A549 (cell line): Measurements from ENCODE around the gene NUDCD3. TPM values are rescaled to one million over a fixed set of nuclear protein-coding genes. Genes with fewer than 3 reads are reported as not detected.

Source experiments
- ATAC-seq, 2 experiments: fragments of 200-7000 bp in 1 of 2; fragments of >200 bp in 1 of 2; cut with Nextera tagmentation in 1 of 2; cut with Tn5 transposase in 1 of 2; 3 replicates each; pipeline versions ENCODE4 v1.8.0 to v1.9.1; 2018 to 2020; ENCODE audit warnings: mild to moderate bottlenecking in 1 of 2, moderate library complexity in 1 of 2
- CTCF ChIA-PET: fragments of 300-600 bp; sonication (Branson Sonifier 250); formaldehyde crosslinking; extraction: SDS; loops from one replicate; lab custom pipeline; 2021; ENCODE audit warnings: antibody characterized with exemption, inconsistent platforms; lab: Yijun Ruan, JAX
- POLR2A ChIA-PET: fragments of 350-600 bp; formaldehyde crosslinking; extraction: SDS; loops from one replicate; lab custom pipeline; 2021; ENCODE audit warnings: antibody characterized with exemption, inconsistent platforms; lab: Yijun Ruan, JAX
- DNase-seq, 2 experiments: peaks; one replicate each; pipeline versions ENCODE4 v3.0.0 to v3.0.0-alpha.2; 2011 to 2016; ENCODE audit warnings: low read depth in 1 of 2, low spot score in 1 of 2
- FAIRE-seq: peaks from 2 replicates; lab custom pipeline; 2011; peaks lifted over from hg19 to GRCh38; lab: Jason Lieb, UNC
- H3K27ac ChIP-seq, 2 experiments: fragments of >200 bp; sonication (Bioruptor Twin); formaldehyde crosslinking; 3 replicates each; pipeline ENCODE4 v1.5.1; 2016 to 2017
- H3K4me1 ChIP-seq: fragments of >200 bp; sonication (Bioruptor Twin); formaldehyde crosslinking; 3 replicates; pipeline ENCODE4 v1.6.1; 2016
- H3K4me2 ChIP-seq: fragments of >200 bp; sonication (Bioruptor Twin); formaldehyde crosslinking; 3 replicates; pipeline ENCODE4 v1.6.1; 2016
- H3K4me3 ChIP-seq: fragments of >200 bp; sonication (Bioruptor Twin); formaldehyde crosslinking; 3 replicates; pipeline ENCODE4 v1.5.1; 2016
- H3K9me3 ChIP-seq: fragments of >200 bp; sonication (Bioruptor Twin); formaldehyde crosslinking; 3 replicates; pipeline ENCODE4 v1.6.1; 2016
- ATOH8 ChIP-seq: fragments of 250-450 bp; sonication (Bioruptor Pico); IDR thresholded peaks from 2 replicates; pipeline ENCODE4 v1.5.0; 2020; ENCODE audit warnings: low read depth, mild to moderate bottlenecking, moderate library complexity
- BHLHE40 ChIP-seq: IDR thresholded peaks from 2 replicates; pipeline ENCODE4 v1.6.1; 2012; ENCODE audit warnings: low read depth, low read length, inconsistent platforms
- CBX2 ChIP-seq: fragments of 200-600 bp; sonication (generic); IDR thresholded peaks from 2 replicates; pipeline ENCODE4 v1.6.1; 2016; ENCODE audit warnings: low read depth, mild to moderate bottlenecking, borderline replicate concordance
- CEBPB ChIP-seq, 2 experiments: fragments of >200 bp in 1 of 2; sonication (Bioruptor Twin) in 1 of 2; formaldehyde crosslinking in 1 of 2; IDR thresholded peaks; 2 replicates each; pipeline ENCODE4 v1.6.1; 2012 to 2016
- E2F6 ChIP-seq: IDR thresholded peaks from 2 replicates; pipeline ENCODE4 v1.6.1; 2012; ENCODE audit warnings: low read depth, borderline replicate concordance
- EHF ChIP-seq: fragments of 250-450 bp; sonication (Bioruptor Pico); IDR thresholded peaks from 2 replicates; pipeline ENCODE4 v1.5.0; 2020; ENCODE audit warnings: mild to moderate bottlenecking
- ELK1 ChIP-seq: fragments of 150-350 bp; IDR thresholded peaks from 2 replicates; pipeline ENCODE4 v1.6.1; 2014; ENCODE audit warnings: low read depth, mild to moderate bottlenecking, low read length
- FOSL2 ChIP-seq, 2 experiments: fragments of 450-650 bp in 1 of 2; fragments of >200 bp in 1 of 2; sonication (Bioruptor Twin) in 1 of 2; formaldehyde crosslinking; IDR thresholded peaks; 2 replicates each; pipeline versions ENCODE4 v1.5.0 to v1.6.1; 2016 to 2020; ENCODE audit warnings: mild to moderate bottlenecking in 1 of 2, moderate library complexity in 1 of 2
- GATA3 ChIP-seq: IDR thresholded peaks from 2 replicates; pipeline ENCODE4 v1.6.1; 2012; ENCODE audit warnings: borderline replicate concordance
- HEYL ChIP-seq: fragments of 250-450 bp; sonication (Bioruptor Pico); IDR thresholded peaks from 2 replicates; pipeline ENCODE4 v1.8.0; 2021; ENCODE audit warnings: mild to moderate bottlenecking, moderate library complexity
- HMGXB4 ChIP-seq: fragments of 250-450 bp; sonication (Bioruptor Pico); IDR thresholded peaks from 2 replicates; pipeline ENCODE4 v1.5.0; 2021; ENCODE audit warnings: mild to moderate bottlenecking, moderate library complexity, borderline replicate concordance
- HOXA7 ChIP-seq: fragments of 250-450 bp; sonication (Bioruptor Pico); IDR thresholded peaks from 2 replicates; pipeline ENCODE4 v1.5.0; 2020; ENCODE audit warnings: mild to moderate bottlenecking, moderate library complexity
- HOXB13 ChIP-seq: fragments of 250-450 bp; sonication (Bioruptor Pico); IDR thresholded peaks from 2 replicates; pipeline ENCODE4 v1.5.0; 2020; ENCODE audit warnings: low read depth, mild to moderate bottlenecking, moderate library complexity
- HOXB5 ChIP-seq: fragments of 250-450 bp; sonication (Bioruptor Pico); IDR thresholded peaks from 2 replicates; pipeline ENCODE4 v1.5.0; 2020; ENCODE audit warnings: mild to moderate bottlenecking, moderate library complexity
- JUN ChIP-seq, 2 experiments: fragments of >200 bp; sonication (Bioruptor Twin); formaldehyde crosslinking; IDR thresholded peaks; 2 replicates in 1 of 2; 3 replicates in 1 of 2; pipeline ENCODE4 v1.6.1; 2016 to 2017
- KDM5A ChIP-seq: fragments of 200-600 bp; sonication (generic); IDR thresholded peaks from 2 replicates; pipeline ENCODE4 v1.6.1; 2016; ENCODE audit warnings: antibody characterized with exemption, mild to moderate bottlenecking
- MAX ChIP-seq: IDR thresholded peaks from 2 replicates; pipeline ENCODE4 v1.6.1; 2012
- MYC ChIP-seq: IDR thresholded peaks from 2 replicates; pipeline ENCODE4 v1.6.1; 2012; ENCODE audit warnings: mild to moderate bottlenecking, inconsistent platforms, low read length, improper control_type of control experiment, borderline replicate concordance
- NPAS2 ChIP-seq: fragments of 250-450 bp; sonication (Bioruptor Pico); IDR thresholded peaks from 2 replicates; pipeline ENCODE4 v1.8.0; 2022; ENCODE audit warnings: mild to moderate bottlenecking, moderate library complexity, borderline replicate concordance
- NR3C1 ChIP-seq: fragments of >200 bp; sonication (Bioruptor Twin); formaldehyde crosslinking; IDR thresholded peaks from 3 replicates; pipeline ENCODE4 v1.6.1; 2017
- PHF8 ChIP-seq: fragments of 200-600 bp; sonication (generic); IDR thresholded peaks from 2 replicates; pipeline ENCODE4 v1.6.1; 2016; ENCODE audit warnings: low read depth, mild to moderate bottlenecking, antibody characterized with exemption, moderate library complexity, borderline replicate concordance
- POLR2A ChIP-seq: IDR thresholded peaks from 2 replicates; pipeline ENCODE4 v1.6.1; 2012; ENCODE audit warnings: mild to moderate bottlenecking, low read length
- RAD21 ChIP-seq, 2 experiments: fragments of >200 bp in 1 of 2; sonication (Bioruptor Twin) in 1 of 2; formaldehyde crosslinking in 1 of 2; IDR thresholded peaks in 1 of 2; conservative IDR thresholded peaks in 1 of 2; 2 replicates in 1 of 2; 3 replicates in 1 of 2; pipeline ENCODE4 v1.6.1; 2012 to 2018; ENCODE audit warnings: inconsistent platforms in 1 of 2
- REST ChIP-seq: fragments of 200-600 bp; sonication (generic); IDR thresholded peaks from 2 replicates; pipeline ENCODE4 v1.6.1; 2016; ENCODE audit warnings: antibody characterized with exemption, mild to moderate bottlenecking, moderate library complexity
- RFX5 ChIP-seq: fragments of 450-650 bp; IDR thresholded peaks from 2 replicates; pipeline ENCODE4 v1.7.1; 2014; ENCODE audit warnings: antibody characterized with exemption, mild to moderate bottlenecking, moderate library complexity
- TFCP2L1 ChIP-seq: fragments of 250-450 bp; sonication (Bioruptor Pico); IDR thresholded peaks from 2 replicates; pipeline ENCODE4 v1.5.0; 2021; ENCODE audit warnings: mild to moderate bottlenecking
- USF2 ChIP-seq: fragments of 450-650 bp; IDR thresholded peaks from 2 replicates; pipeline ENCODE4 v1.6.1; 2014; ENCODE audit warnings: antibody characterized with exemption
- WGBS: methylation state at CpG from one replicate; pipeline ENCODE4 v1.1.6; 2017; ENCODE audit errors: missing lambda C conversion rate; 5-methylcytosine and 5-hydroxymethylcytosine counted together
- polyA minus RNA-seq: library from RNA; depleted of rRNA, polyadenylated mRNA; stranded (reverse); fragments of >200 nt; gene quantifications from 2 replicates; pipeline ENCODE4 v1.2.3, GENCODE V29; 2011; rRNA and poly(A)+ RNA removed
- polyA plus RNA-seq, 4 experiments: library from polyadenylated mRNA; depleted of rRNA in 3 of 4; stranded (reverse); fragments of >200 nt; fragmentation: RNase III in 1 of 4; extraction: RNeasy Plus Mini Kit Qiagen cat#74134 plus additional on column Dnase treatment in 1 of 4; gene quantifications; 2 replicates in 3 of 4; 3 replicates in 1 of 4; pipeline ENCODE4 v1.2.3, GENCODE V29; 2011 to 2017

The NUDCD3 gene
- 66.3 and 84.2 TPM in 2 replicates for polyA plus RNA-seq (2011; rRNA removed)
- 30.0 and 34.8 TPM in 2 replicates for polyA plus RNA-seq (2012; cell fraction: cytosol; rRNA removed)
- 54.8 and 84.9 TPM in 2 replicates for polyA plus RNA-seq (2012; cell fraction: nucleus; rRNA removed)
- polyA plus RNA-seq (2017; fragmentation: RNase III; extraction: RNeasy Plus Mini Kit Qiagen cat#74134 plus additional on column Dnase treatment): 41.7 to 44.3 TPM (median 42.8 TPM) in 3 replicates
- 68.5 and 70.6 TPM in 2 replicates for polyA minus RNA-seq

GRCh38 chr7:44490351-44491200 lies at the start of gene NUDCD3:
Gene NUDCD3 (minus strand): TSS chr7:44490658. CDS start chr7:44490600, 58 bp downstream.
- no peak for FAIRE-seq
- H3K27ac ChIP-seq: peak within 1 kb of the TSS; percentile 93 to 98
- TF ChIP-seq HEYL (CRISPR knock-in tag) (no peak), KDM5A (peak; percentile 75), BHLHE40 (peak; percentile 65), RFX5 (peak; percentile 39; the same call in 1 of the 2 replicates), MAX (peak; percentile 95), HOXB13 (CRISPR knock-in tag) (peak; percentile 95), PHF8 (peak; percentile 94), POLR2A (peak; percentile 84), CBX2 (no peak), ATOH8 (CRISPR knock-in tag) (peak; percentile 55; the same call in 1 of the 2 replicates), RAD21 (conservative IDR thresholded peaks at IDR 0.05 in 1 of 2, IDR thresholded peaks at IDR 0.05 in 1 of 2) (peak in 1 of 2 experiments; percentile 8; a peak in 1 of 5 replicates), NPAS2 (CRISPR knock-in tag) (peak; percentile 91), HMGXB4 (CRISPR knock-in tag) (peak; percentile 86; the same call in 1 of the 2 replicates), EHF (CRISPR knock-in tag) (peak; percentile 88), HOXA7 (CRISPR knock-in tag) (no peak), CEBPB (IDR thresholded peaks at IDR 0.05) (0 out of 4 replicates have a peak, but pooled peaks of 1 of the 2 experiments have one; percentile 13), ELK1 (no peak), NR3C1 (no peak), MYC (peak; percentile 67), GATA3 (no peak), HOXB5 (CRISPR knock-in tag) (peak; percentile 69; the same call in 1 of the 2 replicates), USF2 (peak; percentile 98), E2F6 (peak; percentile 87), FOSL2 (IDR thresholded peaks at IDR 0.05) (no peak), FOSL2 (CRISPR knock-in tag; IDR thresholded peaks at IDR 0.05) (peak; percentile 24), TFCP2L1 (peak; percentile 16; the same call in 1 of the 2 replicates), JUN (IDR thresholded peaks at IDR 0.05) (peak; percentile 61 to 89), REST (0 out of 2 replicates have a peak, but pooled peaks have one; percentile 28)

More at GRCh38 chr7:44490351-44491200, at the start of gene NUDCD3:
- peak within 1 kb of the TSS; percentile 96 for H3K4me2 ChIP-seq
- ATAC-seq (peak; percentile 99), DNase-seq (peak; percentile 89 to 91)
- H3K4me1 ChIP-seq: peaks cover 13% of the 10 kb centered on the region
- peak within 1 kb of the TSS; percentile 88 for H3K4me3 ChIP-seq
- ChIA-PET CTCF (interaction anchor here (0.8 to 2.3 kb wide), 8 partner anchors 10 to 250 kb away, joined by 3 to 17 read pairs (median 4); no protein-coding TSS in a partner anchor), POLR2A (interaction anchor here (0.7 to 1.8 kb wide), 6 partner anchors 44 to 516 kb away, joined by 3 to 8 read pairs (median 3); partner anchors contain the start of genes DDX56 and TMED4)
- WGBS: 3% methylated on average over 23 of the region's 63 CpGs
- no peaks in the 10 kb centered on the region for H3K9me3 ChIP-seq
